Osteoblast (primary cell): Measurements from ENCODE around the gene CFAP77. TPM values are rescaled to one million over a fixed set of nuclear protein-coding genes. Genes with fewer than 3 reads are reported as not detected.

Experiments
- DNase-seq: peaks from one replicate; pipeline ENCODE4 v3.0.0; 2011; ENCODE audit warnings: low spot score, mixed read lengths; ENCODE audit not compliant: insufficient read length; ENCODE audit errors: missing footprints
- H2AFZ ChIP-seq: 2 replicates; pipeline ENCODE4 v1.6.0; 2011; ENCODE audit warnings: mild to moderate bottlenecking, low read length
- H3K27ac ChIP-seq: 2 replicates; pipeline ENCODE4 v1.5.1; 2011; ENCODE audit warnings: mild to moderate bottlenecking, low read depth, low read length, moderate library complexity
- H3K27me3 ChIP-seq: 2 replicates; pipeline ENCODE4 v1.6.0; 2012; ENCODE audit warnings: mild to moderate bottlenecking, control low read depth, inconsistent platforms, low read length, moderate library complexity; ENCODE audit not compliant: insufficient read depth
- H3K36me3 ChIP-seq: 2 replicates; pipeline ENCODE4 v1.5.1; 2011; ENCODE audit warnings: mild to moderate bottlenecking, low read length, control low read depth, moderate library complexity; ENCODE audit not compliant: insufficient read depth
- H3K4me1 ChIP-seq: 2 replicates; pipeline ENCODE4 v1.5.1; 2011; ENCODE audit warnings: mild to moderate bottlenecking, low read length, control low read depth, moderate library complexity; ENCODE audit not compliant: insufficient read depth
- H3K4me2 ChIP-seq: 2 replicates; pipeline ENCODE4 v1.6.0; 2011; ENCODE audit warnings: mild to moderate bottlenecking, low read length; ENCODE audit not compliant: insufficient read depth
- H3K4me3 ChIP-seq: fragments of 200-600 bp; sonication (generic); 3 replicates; pipeline ENCODE4 v1.5.1; 2012; ENCODE audit warnings: mild to moderate bottlenecking, low read length, inconsistent platforms; ENCODE audit not compliant: insufficient read depth
- H3K79me2 ChIP-seq: 2 replicates; pipeline ENCODE4 v1.6.0; 2012; ENCODE audit warnings: mild to moderate bottlenecking, low read length, control low read depth, inconsistent platforms; ENCODE audit not compliant: insufficient read depth
- H3K9me3 ChIP-seq: 2 replicates; pipeline ENCODE4 v1.5.1; 2011; ENCODE audit warnings: low read depth, low read length, control low read depth
- H4K20me1 ChIP-seq: 2 replicates; pipeline ENCODE4 v1.6.0; 2012; ENCODE audit warnings: mild to moderate bottlenecking, low read length, control low read depth; ENCODE audit not compliant: insufficient read depth
- total RNA-seq: library from RNA; depleted of rRNA; stranded (reverse); fragments of >200 nt; gene quantifications from 2 replicates; pipeline ENCODE4 v1.2.3, GENCODE V29; 2012
- TF ChIP-seq, protein P1 (sequence below): IDR thresholded peaks from 2 replicates; pipeline ENCODE4 v1.5.1; 2011; ENCODE audit warnings: mild to moderate bottlenecking, low read depth, low read length, moderate library complexity; ENCODE audit errors: extremely low read depth

Gene CFAP77
- total RNA-seq, 1 donor: 0.36 TPM

GRCh38 chr9:132440735-132441134, 30.7 kb downstream of the CFAP77 start:
- Histone ChIP-seq H3K9me3 (no peaks in the 10 kb centered on the region), H3K36me3 (no peaks in the 10 kb centered on the region), H3K79me2 (no peaks in the 10 kb centered on the region), H3K4me3 (no peak overlapping the region), H3K27ac (no peak overlapping the region), H4K20me1 (no peaks in the 10 kb centered on the region), H2AFZ (no peak overlapping the region), H3K4me2 (no peak overlapping the region), H3K4me1 (no peaks in the 10 kb centered on the region), H3K27me3 (peaks cover 23% of the 10 kb centered on the region)
- no peak for DNase-seq
- TF ChIP-seq, protein P1, sequence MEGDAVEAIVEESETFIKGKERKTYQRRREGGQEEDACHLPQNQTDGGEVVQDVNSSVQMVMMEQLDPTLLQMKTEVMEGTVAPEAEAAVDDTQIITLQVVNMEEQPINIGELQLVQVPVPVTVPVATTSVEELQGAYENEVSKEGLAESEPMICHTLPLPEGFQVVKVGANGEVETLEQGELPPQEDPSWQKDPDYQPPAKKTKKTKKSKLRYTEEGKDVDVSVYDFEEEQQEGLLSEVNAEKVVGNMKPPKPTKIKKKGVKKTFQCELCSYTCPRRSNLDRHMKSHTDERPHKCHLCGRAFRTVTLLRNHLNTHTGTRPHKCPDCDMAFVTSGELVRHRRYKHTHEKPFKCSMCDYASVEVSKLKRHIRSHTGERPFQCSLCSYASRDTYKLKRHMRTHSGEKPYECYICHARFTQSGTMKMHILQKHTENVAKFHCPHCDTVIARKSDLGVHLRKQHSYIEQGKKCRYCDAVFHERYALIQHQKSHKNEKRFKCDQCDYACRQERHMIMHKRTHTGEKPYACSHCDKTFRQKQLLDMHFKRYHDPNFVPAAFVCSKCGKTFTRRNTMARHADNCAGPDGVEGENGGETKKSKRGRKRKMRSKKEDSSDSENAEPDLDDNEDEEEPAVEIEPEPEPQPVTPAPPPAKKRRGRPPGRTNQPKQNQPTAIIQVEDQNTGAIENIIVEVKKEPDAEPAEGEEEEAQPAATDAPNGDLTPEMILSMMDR: no peak

GRCh38 chr9:132441404-132441803, 31.4 kb downstream of the CFAP77 start:
- H2AFZ ChIP-seq: no peak overlapping the region
- DNase-seq: no peak
- H4K20me1 ChIP-seq: no peaks in the 10 kb centered on the region
- no peaks in the 10 kb centered on the region for H3K9me3 ChIP-seq
- no peak overlapping the region for H3K4me3 ChIP-seq
- H3K4me2 ChIP-seq: no peak overlapping the region
- no peaks in the 10 kb centered on the region for H3K79me2 ChIP-seq
- H3K4me1 ChIP-seq: no peaks in the 10 kb centered on the region
- H3K27ac ChIP-seq: no peak overlapping the region
- peaks cover 20% of the 10 kb centered on the region for H3K27me3 ChIP-seq
- no peaks in the 10 kb centered on the region for H3K36me3 ChIP-seq
- TF ChIP-seq, protein P1: no peak

DNA sequence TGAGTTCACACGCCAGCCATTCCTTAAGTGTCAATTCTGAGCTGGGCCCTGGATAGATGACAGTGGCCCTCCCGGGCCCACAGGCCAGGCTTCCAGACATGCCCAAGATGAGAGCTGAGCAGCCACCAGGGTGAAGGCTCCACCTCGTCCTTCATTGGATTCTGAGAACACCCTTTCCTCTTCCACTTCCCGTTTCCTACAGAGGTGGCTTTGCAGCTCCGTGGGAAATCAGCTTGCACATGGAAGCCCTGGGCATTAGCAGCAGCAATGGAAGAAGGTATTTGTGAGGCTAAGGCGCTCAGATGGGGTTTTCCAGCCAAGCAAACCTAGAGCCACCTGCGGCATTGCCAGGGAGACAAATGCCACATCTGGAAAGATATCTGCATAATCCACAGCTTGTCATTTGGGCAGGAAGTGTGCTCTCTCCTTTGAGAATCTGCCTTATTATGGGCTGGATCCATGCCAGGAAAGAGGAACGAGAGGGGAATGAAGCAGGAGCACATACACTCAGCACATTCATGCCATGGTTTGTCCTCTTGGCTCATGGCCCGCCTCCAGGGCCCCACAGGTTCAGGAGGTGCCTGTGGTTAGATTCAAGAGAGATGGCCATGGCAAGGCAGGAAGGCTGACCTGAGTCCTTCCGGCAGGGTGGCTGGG, 34.1 kb downstream of the CFAP77 start:
- Histone ChIP-seq H3K27ac (no peak overlapping the region), H3K4me2 (no peak overlapping the region), H3K9me3 (no peaks in the 10 kb centered on the region), H3K36me3 (no peaks in the 10 kb centered on the region), H3K79me2 (no peaks in the 10 kb centered on the region), H3K4me3 (no peak overlapping the region), H2AFZ (no peak overlapping the region), H3K4me1 (no peaks in the 10 kb centered on the region), H4K20me1 (no peaks in the 10 kb centered on the region), H3K27me3 (peaks cover 29% of the 10 kb centered on the region)
- no peak for DNase-seq
- TF ChIP-seq, protein P1: no peak

- peaks cover 15% of the 10 kb centered on the region for H3K27me3 ChIP-seq
- H3K4me2 ChIP-seq: no peak overlapping the region
- no peaks in the 10 kb centered on the region for H4K20me1 ChIP-seq
- no peak overlapping the region for H3K27ac ChIP-seq
- H3K36me3 ChIP-seq: no peaks in the 10 kb centered on the region
- no peaks in the 10 kb centered on the region for H3K79me2 ChIP-seq
- no peaks in the 10 kb centered on the region for H3K9me3 ChIP-seq
- H3K4me1 ChIP-seq: no peaks in the 10 kb centered on the region
- H2AFZ ChIP-seq: no peak overlapping the region
- no peak for DNase-seq
- H3K4me3 ChIP-seq: no peak overlapping the region
- TF ChIP-seq, protein P1: no peak
Measured at GRCh38 chr9:132446887-132447286, 36.9 kb downstream of the CFAP77 start.
